Measurements from ENCODE around the gene MYEF2. TPM values are rescaled to one million over a fixed set of nuclear protein-coding genes. Genes with fewer than 3 reads are reported as not detected.

The MYEF2 gene, protein sequence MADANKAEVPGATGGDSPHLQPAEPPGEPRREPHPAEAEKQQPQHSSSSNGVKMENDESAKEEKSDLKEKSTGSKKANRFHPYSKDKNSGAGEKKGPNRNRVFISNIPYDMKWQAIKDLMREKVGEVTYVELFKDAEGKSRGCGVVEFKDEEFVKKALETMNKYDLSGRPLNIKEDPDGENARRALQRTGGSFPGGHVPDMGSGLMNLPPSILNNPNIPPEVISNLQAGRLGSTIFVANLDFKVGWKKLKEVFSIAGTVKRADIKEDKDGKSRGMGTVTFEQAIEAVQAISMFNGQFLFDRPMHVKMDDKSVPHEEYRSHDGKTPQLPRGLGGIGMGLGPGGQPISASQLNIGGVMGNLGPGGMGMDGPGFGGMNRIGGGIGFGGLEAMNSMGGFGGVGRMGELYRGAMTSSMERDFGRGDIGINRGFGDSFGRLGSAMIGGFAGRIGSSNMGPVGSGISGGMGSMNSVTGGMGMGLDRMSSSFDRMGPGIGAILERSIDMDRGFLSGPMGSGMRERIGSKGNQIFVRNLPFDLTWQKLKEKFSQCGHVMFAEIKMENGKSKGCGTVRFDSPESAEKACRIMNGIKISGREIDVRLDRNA
- total RNA-seq (1 to 10 TPM in 1 of 4 donors, under 1 TPM in 3; 0.50 to 1.3 (median 0.77) TPM), polyA plus RNA-seq (under 1 TPM; 0.23 to 0.62 (median 0.27) TPM)
- long read RNA-seq, donor 1, partial matches to known transcripts, result 0 of 1 reads
- long read RNA-seq, donor 1, other reads (novel, unspliced or antisense), result 1 of 1 reads
- long read RNA-seq, donor 2, result 0 reads

DNA sequence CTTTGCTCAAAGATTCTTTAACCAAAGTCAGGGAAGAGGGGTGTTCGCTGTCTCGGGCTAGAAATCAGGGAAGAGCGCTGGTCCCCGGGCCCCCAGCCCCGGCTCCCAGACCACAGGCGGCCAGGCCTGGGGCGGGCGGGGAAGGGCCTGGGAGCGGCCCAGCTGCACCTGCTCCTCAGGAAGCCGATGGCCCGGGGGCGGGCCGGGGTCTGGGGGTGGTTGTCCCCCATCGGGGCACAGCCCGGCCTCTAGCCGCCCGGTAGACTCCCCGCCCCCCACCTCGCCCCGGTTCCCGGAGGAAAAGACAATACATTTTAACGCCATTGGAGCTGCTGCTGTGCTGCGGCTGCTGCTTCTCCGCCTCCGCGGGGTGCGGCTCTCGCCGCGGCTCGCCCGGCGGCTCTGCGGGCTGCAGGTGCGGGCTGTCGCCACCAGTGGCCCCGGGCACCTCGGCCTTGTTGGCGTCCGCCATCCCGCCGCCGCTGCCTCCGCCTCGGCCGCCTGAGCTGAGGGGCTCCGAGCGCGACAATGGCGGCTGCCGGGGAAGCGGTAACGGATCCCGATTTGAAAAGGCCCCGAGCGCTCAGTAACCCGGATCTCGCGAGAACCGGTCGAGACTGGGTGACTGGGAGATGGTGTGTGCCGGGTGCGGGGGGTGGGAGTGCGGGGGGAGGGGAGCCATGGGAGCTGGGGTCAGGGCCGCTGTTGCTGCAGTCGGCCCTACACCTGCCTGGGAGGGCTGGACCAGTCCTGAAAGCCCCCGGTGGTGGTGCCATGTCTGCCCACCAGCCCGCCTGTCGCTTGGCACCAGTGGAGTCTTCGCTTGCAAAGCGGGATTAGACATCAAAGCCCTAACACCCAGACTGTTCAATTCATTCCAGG, at the start of gene MYEF2:
Gene MYEF2, minus strand, starts transcription at position 530 of the 882 bp plus-strand sequence. Its CDS starts 58 bp downstream, at position 472.
- peak in 3 of 4 donors; percentile 37 to 47 (median 40) for ATAC-seq
- peak; percentile 55 to 57 for DNase-seq
- no peak within 1 kb of the TSS for H3K27ac ChIP-seq
- H3K4me1 ChIP-seq, result no peaks in the 10 kb centered on the region
- 2 to 4% (median 2%) methylated on average over 58 to 71 of the region's 71 CpGs for WGBS, 3 donors
- H3K4me3 ChIP-seq, result peak within 1 kb of the TSS; percentile 71
- H3K9me3 ChIP-seq, result no peaks in the 10 kb centered on the region
- H3K36me3 ChIP-seq (ENCODE audit: insufficient read depth in 1 of 2, low read depth in 1 of 2), result no peaks in the 10 kb centered on the region
- peaks cover 0 to 34% (median 10%) of the 10 kb centered on the region in 3 donors for H3K27me3 ChIP-seq (ENCODE audit: insufficient read depth in 3 of 3, low read length in 2 of 3)
- intact Hi-C loops (cut with DNase I), result no loop called here
- TF ChIP-seq, protein P1, sequence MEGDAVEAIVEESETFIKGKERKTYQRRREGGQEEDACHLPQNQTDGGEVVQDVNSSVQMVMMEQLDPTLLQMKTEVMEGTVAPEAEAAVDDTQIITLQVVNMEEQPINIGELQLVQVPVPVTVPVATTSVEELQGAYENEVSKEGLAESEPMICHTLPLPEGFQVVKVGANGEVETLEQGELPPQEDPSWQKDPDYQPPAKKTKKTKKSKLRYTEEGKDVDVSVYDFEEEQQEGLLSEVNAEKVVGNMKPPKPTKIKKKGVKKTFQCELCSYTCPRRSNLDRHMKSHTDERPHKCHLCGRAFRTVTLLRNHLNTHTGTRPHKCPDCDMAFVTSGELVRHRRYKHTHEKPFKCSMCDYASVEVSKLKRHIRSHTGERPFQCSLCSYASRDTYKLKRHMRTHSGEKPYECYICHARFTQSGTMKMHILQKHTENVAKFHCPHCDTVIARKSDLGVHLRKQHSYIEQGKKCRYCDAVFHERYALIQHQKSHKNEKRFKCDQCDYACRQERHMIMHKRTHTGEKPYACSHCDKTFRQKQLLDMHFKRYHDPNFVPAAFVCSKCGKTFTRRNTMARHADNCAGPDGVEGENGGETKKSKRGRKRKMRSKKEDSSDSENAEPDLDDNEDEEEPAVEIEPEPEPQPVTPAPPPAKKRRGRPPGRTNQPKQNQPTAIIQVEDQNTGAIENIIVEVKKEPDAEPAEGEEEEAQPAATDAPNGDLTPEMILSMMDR (IDR thresholded peaks at IDR 0.05), result no peak

DNA sequence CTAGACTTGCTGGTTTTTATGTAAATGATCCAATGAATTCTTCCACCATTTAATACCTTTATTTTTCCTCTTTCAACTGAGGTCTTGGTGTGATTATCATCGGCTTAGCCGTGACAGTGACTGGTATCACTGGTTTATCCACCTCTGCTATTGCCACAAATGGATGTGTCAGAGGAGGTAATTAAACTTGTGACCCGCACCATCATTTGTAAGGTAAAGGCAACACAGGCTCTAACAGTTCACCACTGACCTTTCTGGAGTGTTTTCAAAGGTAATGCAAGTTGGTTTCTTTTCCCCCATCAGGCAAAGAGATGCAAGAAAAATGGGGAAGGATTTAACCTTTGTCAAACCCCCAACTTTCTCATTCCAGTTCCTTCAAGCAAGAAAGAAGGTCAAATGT, 47.7 kb upstream of the MYEF2 start:
- H3K27ac ChIP-seq, result no peak overlapping the region
- no peak overlapping the region for H3K4me3 ChIP-seq
- DNase-seq, result no peak
- H3K27me3 ChIP-seq (ENCODE audit: insufficient read depth in 3 of 3, low read length in 2 of 3), result peaks cover 0 to 7% (median 0%) of the 10 kb centered on the region in 3 donors
- intact Hi-C loops (cut with DNase I), result no loop called here
- no peak for ATAC-seq
- TF ChIP-seq, protein P1 (IDR thresholded peaks at IDR 0.05), result no peak
- no peaks in the 10 kb centered on the region for H3K4me1 ChIP-seq
- no peaks in the 10 kb centered on the region for H3K36me3 ChIP-seq (ENCODE audit: insufficient read depth in 1 of 2, low read depth in 1 of 2)
- H3K9me3 ChIP-seq, result no peaks in the 10 kb centered on the region
- whole genome bisulfite sequencing, 3 donors, result 51 to 59% (median 54%) methylated on average over 3 of the region's 3 CpGs

GRCh38 chr15:48222627-48223026, 44.5 kb upstream of the MYEF2 start:
- no peaks in the 10 kb centered on the region for H3K9me3 ChIP-seq
- H3K4me3 ChIP-seq, result no peak overlapping the region
- H3K27me3 ChIP-seq (ENCODE audit: insufficient read depth in 3 of 3, low read length in 2 of 3), result peaks cover 0 to 7% (median 0%) of the 10 kb centered on the region in 3 donors
- intact Hi-C loops (cut with DNase I), result no loop called here
- TF ChIP-seq, protein P1 (IDR thresholded peaks at IDR 0.05), result no peak
- DNase-seq, result no peak
- H3K4me1 ChIP-seq, result no peaks in the 10 kb centered on the region
- H3K36me3 ChIP-seq (ENCODE audit: insufficient read depth in 1 of 2, low read depth in 1 of 2), result no peaks in the 10 kb centered on the region
- 4 to 18% (median 15%) methylated on average over 1 of the region's 1 CpG for WGBS, 3 donors
- H3K27ac ChIP-seq, result no peak overlapping the region
- ATAC-seq, result no peak

GRCh38 chr15:48221885-48222284, 43.8 kb upstream of the MYEF2 start:
- ATAC-seq, result no peak
- WGBS, 3 donors, result 21 to 25% (median 23%) methylated on average over 4 of the region's 4 CpGs
- no peak for DNase-seq
- Histone ChIP-seq H3K9me3 (no peaks in the 10 kb centered on the region), H3K4me1 (no peaks in the 10 kb centered on the region), H3K27me3 (ENCODE audit: insufficient read depth in 3 of 3, low read length in 2 of 3) (peaks cover 0 to 7% (median 0%) of the 10 kb centered on the region in 3 donors), H3K27ac (no peak overlapping the region), H3K36me3 (ENCODE audit: insufficient read depth in 1 of 2, low read depth in 1 of 2) (no peaks in the 10 kb centered on the region), H3K4me3 (no peak overlapping the region)
- TF ChIP-seq, protein P1 (IDR thresholded peaks at IDR 0.05), result no peak
- intact Hi-C loops (cut with DNase I), result no loop called here

All from psoas muscle (tissue), 8 donors.